ENCODE data around the gene ZNF227.
"Not testable (repeated sequence)": the region's sequence is repeated elsewhere in the genome, so short reads cannot be mapped to it uniquely, and the experiment has no call there.

ZNF227 gene

DNA sequence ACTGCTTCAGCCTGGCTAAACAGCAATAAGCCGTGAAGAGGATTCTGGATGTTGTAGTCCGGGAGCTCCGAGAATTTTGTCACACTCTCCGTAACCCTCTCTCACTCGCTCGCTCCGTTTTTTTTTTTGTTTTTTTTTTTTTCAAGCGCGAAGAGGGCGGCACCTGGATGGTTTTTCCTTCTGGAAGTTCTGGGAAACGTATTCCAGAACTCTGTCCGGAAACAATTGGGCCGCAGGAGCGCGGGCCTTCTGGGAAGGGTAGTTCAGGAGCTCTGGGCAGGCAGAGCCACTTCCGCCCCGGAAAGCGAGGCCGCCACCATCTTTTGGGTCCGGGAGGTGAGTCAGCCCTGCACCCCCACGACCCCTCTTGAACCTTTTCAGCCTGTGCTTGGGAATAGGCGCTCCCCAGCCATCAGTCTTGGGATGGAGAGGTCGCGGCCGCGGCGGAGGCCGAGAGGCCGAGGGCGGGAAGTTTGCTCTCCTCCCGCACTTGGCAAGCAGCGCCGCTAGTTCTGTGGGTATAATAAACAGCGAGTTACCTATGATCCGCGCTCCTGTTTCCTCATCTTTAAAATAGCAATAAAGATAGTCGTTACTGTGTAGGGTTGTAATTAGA is at the start of gene ZNF227:
ZNF227 (plus strand) TSS at position 283 of the 616 bp plus-strand sequence. CDS start 5,261 bp downstream, outside the sequence.
- DNase-seq, result peak; percentile 82

DNA sequence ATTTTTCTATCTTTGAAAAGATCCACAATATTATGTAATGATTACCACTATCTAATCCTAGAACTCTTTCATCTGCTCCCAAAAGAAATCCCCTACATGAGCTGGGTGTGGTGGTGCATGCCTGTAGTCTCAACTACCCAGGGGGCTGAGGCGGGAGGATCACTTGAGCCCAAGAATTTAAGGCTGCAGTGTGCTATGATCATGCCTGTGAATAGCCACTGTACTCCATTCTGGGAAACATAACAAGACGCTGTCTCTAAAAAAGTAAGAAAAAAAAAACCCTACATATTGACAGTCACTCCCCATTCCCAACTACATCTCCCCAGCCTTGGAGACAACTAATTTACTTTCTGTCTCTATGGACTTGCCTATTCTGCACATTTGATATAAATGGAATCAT is 48.5 kb upstream of the ZNF227 start:
- no peak for DNase-seq

DNA sequence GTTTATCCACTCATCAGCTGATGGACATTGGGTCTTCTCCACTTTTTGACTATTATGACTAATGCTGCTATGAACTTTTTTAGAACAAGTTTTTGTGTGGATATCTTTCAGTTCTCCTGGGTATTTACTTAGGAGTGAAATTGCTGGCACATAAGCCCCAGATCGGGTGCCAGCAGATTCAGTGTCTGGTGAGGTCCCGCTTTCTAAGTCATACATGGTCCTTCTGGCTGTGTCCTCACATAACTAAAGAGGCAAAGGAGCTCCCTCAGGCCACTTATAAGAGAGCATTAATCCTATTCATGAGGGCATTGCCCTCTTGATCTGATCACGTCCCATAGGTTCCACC is 48.0 kb upstream of the ZNF227 start:
- no peak for DNase-seq

DNA sequence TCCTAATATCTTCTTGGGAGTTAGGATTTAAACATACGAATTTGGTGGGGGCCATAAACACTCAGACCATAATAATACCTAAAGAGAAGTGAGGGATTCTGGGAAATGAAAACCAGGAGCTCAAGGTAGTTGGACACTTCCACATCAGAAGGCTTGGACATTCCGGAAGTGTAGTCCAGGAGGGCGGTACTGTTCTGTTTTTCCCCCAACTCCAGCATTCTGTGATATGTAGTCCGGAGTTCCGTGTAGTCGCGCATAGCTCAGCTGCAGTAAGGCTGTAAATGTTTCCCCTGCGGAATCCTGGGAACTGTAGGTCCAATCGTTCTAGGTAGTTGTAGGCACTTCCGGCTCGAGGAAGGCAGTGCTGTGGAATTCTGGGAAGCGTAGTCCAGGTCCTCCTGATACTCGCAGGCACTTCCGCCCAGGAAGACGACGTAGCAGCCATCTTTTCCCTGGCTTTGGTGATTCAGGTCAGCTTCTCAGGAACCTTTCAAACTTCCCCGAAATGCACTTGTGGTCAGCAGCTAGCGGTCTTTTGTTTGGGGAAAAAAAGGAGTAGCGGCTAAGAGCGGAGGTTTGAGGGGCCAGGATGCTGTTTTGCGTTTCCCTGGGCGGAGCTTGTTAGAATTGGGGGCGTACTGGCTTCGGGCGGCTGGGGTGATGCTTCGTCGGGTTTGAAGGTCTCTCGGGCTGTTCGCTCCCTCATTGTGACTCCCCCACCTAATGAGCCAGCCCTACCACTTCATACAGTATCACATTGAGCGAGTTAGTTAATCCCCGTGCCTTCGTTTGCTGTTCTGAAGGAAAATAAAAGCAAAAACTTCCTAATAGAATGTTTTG is 47.4 kb upstream of the ZNF227 start, which contains the start of gene ZNF226:
ZNF226 (plus strand) TSS at position 428 of the 840 bp plus-strand sequence. CDS start 4,981 bp downstream, outside the sequence.
- peak; percentile 84 for DNase-seq

DNA sequence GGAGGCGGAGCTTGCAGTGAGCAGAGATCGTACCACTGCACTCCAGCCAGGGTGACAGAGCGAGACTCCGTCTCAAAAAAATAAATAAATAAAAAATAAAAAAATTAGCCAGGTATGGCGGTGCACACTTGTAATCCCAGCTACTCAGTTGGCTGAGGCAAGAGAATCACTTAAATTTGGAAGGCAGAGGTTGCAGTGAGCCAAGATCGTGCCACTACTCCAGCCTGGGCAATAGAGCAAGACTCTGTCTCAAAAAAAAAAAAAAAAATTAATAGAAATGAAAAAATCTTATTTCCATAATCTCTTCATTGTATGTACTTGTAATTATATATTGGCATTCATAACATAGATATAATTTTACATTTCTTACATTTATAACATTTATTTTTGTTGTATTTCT is 41.7 kb upstream of the ZNF227 start:
- DNase-seq, result not testable (repeated sequence)

DNA sequence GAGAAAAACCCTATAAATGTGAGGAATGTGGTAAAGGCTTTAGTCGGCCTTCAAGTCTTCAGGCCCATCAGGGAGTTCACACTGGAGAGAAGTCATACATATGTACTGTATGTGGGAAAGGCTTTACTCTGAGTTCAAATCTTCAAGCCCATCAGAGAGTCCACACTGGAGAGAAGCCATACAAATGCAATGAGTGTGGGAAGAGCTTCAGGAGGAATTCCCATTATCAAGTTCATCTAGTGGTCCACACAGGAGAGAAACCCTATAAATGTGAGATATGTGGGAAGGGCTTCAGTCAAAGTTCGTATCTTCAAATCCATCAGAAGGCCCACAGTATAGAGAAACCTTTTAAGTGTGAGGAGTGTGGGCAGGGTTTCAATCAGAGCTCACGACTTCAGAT is 35.7 kb upstream of the ZNF227 start:
- DNase-seq, result no peak

DNA sequence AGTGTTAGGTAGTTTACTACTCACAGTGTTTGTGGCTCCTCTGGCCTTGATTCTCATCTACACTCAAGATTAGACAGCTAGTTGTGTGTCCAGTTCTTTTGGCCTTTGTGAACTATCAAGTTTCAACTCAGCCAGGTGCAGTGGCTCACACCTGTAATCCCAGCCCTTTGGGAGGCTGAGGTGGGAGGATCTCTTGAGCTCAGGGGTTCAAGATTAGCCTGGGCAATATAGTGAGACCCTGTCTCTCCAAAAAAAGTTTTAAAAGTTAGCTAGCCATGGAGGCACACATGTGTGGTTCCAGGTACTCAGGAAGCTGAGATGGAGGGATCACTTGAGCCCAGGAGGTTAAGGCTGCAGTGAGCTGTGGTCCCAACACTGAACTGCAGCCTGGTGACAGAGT is 31.4 kb upstream of the ZNF227 start:
- DNase-seq, result no peak

DNA sequence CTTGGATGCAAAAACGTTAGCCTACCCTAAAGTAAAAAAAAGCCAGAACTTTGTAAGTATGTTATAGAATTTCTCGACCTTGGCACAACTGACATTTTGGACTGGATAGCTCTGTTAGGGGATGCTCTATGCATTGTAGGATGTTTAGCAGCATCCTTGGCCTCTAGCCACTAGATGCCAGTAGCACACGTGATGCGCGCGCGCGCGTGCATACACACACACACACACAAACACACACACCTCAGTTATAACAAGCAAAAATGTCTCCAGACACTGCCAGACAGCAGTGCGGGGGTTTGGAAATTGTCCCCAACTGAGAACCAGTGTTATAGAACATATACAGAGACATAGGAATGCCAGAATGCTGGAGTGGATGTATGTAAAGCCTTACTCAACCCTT is 30.2 kb upstream of the ZNF227 start:
- no peak for DNase-seq

DNA sequence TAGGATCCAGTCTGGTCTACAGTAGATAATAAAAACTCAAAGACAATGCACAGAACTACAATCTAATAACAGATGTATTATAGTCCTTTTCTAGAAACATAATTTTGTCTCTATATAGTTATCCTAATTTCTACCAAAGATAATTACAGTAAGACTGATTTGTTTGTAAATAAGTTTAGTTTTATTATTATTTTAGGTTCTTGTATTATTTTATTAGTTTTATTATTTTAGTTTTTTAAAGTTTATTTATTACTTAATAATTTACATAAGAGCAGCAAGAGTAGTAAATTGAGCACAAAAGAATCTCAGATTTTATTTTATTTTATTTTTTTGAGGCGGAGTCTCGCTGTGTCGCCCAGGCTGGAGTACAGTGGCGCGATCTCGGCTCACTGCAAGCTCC is 22.3 kb upstream of the ZNF227 start:
- DNase-seq, result no peak

DNA sequence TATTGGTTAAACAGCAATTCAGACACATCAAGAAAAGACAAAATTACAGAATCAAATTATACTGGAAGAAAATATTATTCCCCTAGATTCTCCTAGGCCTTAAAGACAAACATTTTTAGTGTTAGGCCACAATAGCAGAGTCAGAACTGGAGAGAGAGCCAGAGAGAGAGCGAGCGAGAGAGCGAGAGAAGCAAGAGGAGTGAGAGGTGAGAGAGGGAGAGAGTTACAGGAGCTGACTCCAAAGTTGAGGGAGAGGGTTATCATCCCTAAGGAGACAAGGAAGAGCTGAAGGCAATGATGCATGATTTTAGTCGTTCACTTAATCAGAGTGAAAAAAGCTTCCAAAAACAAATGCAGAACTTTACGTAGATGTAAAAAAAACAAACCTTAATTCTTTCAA is 20.2 kb upstream of the ZNF227 start:
- no peak for DNase-seq

DNA sequence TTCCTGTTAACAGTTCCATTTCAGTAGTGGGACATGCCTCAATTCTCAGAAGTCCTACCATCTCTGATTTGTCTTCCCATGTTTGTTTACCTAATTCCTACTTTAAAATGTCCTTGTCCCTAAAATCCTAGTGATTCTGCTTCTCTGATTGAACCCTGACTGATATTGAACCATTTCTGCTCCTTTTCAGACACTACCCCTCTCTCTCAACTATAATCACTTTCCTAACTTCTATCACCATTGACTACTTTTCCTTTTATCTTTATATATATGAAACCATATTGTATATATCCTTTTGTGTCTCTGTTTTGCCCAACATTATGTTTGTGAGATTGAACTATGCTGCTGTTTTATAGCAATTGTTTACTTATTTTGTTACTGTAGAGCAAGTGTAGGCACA is 15.6 kb upstream of the ZNF227 start:
- DNase-seq, result no peak

DNA sequence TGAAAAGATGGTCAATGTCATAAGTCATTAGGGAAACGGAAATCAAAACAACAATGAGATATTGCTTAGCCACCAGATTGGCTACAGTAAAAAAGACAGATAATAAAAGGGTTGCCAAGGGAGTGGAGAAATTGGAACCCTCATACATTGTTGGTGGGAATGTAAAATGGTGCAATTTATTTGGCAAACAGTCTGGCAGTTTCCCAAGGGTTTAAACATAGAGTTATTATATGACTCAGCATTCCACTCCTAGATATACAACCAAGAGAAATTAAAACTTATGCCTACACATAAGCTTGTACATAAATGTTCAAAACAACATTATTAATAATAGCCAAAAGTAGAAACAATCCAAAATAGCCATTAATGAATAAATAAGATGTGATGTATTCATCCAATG is 9.9 kb upstream of the ZNF227 start:
- DNase-seq, result no peak

DNA sequence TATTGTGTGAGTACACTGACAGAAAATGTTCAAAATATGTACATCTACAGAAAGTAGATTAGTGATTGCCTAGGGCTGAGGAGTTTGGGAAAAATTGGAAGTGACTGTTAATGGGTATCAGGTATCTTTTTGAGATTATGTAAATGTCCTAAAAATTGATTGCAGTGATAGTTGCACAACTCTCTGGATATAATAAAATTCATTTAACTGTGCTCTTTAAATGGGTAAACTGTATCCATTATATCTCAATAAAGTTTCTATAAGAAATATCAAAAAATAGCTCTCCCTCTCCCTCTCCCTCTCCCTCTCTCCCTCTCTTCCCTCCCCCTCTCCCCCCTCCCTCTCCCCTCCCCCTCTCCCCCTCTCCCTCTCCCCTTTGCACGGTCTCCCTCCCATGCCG is 9.4 kb upstream of the ZNF227 start:
- DNase-seq, result no peak

DNA sequence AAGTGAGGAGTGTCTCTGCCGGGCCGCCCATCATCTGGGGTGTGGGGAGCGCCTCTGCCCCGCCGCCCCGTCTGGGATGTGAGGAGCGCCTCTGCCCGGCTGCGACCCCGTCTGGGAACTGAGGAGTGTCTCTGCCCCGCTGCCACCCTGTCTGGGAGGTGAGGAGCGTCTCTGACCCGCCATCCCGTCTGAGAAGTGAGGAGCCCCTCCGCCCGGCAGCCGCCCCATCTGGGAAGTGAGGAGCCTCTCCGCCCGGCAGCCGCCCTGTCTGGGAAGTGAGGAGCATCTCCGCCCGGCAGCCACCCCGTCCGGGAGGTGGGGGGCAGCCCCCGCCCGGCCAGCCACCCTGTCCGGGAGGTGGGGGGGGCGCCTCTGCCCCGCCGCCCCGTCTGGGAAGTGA is 8.5 kb upstream of the ZNF227 start:
- DNase-seq, result not testable (repeated sequence)

DNA sequence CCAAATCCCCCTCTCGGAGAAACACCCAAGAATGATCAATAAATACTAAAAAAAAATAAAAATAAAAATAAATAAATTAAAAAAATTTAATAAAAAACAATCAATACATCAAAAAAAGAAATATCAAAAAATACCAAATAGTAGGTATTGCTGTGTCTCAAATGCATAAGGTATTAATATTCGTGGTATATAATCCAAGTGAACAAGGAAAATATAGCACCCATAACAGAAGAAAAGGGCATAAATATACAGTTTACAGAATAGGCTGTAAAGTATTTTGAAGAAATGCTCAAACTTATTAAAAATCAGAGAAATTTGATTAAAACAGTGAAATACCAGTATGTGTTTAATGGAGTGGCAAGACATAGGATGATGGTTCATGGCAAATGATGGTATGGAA is 7.6 kb upstream of the ZNF227 start:
- no peak for DNase-seq

DNA sequence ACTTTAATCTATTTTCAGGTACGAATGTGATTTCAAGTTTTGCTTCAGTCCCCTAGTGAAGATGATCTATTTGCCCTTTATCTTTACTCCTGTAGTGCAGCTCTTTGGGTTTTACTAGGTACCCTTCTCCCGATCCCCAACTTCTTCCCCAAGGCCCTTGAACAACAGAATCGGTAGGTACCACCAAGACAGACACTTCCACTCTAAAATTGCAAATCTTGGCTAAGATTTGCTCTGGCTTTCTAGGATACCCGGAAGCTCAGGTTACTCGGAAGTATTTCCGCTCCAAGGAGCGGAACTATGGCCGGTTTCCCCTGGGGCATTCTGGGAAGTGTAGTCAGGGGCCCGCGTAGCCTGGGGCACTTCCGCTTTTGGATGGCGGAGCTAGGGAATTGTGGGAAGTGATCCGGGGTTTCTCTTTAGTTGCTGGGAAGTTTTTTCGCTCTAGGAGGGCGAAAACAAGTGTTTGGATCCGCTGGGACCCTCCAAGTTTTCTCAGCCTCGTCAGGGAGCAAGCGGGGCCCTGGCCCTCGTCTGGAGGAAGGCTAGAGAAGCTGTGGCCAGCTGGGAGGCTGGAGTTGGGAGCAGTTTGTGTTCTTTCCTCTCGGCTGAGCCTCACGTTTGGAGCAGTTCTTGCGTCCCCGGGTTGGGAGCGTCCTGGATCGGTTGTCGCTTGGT is 5.1 kb upstream of the ZNF227 start:
- DNase-seq, result peak; percentile 76

DNA sequence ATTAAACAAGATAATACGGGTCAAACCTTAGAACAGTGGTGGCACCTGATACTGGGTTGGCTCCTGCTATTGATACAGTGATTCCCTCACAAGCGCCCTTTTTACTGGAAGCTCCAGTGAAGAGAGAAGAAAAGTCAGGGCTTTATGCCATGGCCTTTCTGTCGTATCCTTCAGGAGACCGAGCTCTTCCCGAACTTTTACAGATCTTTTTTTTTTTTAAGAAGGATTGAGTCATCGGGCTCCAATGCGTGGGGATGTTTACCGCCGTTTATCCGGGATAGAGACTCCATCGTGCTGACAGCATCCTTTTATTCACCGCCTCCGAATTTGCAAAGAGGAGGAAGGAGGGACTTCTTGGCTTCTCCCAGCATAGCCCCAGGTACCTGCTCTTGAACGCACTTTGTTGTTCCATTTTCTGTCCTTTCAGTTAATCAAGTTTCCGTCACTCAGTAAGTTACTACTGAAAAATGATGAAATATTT is 574 bp downstream of the ZNF227 start:
- no peak for DNase-seq

DNA sequence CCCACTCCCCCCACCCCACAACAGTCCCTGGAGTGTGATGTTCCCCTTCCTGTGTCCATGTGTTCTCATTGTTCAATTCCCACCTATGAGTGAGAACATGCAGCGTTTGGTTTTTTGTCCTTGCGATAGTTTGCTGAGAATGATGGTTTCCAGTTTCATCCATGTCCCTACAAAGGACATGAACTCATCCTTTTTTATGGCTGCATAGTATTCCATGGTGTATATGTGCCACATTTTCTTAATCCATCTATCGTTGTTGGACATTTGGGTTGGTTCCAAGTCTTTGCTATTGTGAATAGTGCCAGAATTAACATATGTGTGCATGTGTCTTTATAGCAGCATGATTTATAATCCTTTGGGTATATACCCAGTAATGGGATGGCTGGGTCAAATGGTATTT is 7.6 kb downstream of the ZNF227 start:
- not testable (repeated sequence) for DNase-seq

DNA sequence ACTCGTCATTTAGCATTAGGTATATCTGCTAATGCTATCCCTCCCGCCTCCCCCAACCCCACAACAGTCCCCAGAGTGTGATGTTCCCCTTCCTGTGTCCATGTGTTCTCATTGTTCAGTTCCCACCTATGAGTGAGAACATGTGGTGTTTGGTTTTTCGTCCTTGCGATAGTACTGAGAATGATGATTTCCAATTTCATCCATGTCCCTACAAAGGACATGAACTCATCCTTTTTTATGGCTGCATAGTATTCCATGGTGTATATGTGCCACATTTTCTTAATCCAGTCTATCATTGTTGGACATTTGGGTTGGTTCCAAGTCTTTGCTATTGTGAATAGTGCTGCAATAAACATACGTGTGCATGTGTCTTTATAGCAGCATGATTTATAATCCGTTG is 8.4 kb downstream of the ZNF227 start:
- not testable (repeated sequence) for DNase-seq

DNA sequence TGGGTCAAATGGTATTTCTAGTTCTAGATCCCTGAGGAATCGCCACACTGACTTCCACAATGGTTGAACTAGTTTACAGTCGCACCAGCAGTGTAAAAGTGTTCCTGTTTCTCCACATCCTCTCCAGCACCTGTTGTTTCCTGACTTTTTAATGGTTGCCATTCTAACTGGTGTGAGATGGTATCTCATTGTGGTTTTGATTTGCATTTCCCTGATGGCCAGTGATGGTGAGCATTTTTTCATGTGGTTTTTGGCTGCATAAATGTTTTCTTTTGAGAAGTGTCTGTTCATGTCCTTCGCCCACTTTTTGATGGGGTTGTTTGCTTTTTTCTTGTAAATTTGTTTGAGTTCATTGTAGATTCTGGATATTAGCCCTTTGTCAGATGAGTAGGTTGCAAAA is 9.0 kb downstream of the ZNF227 start:
- not testable (repeated sequence) for DNase-seq

DNA sequence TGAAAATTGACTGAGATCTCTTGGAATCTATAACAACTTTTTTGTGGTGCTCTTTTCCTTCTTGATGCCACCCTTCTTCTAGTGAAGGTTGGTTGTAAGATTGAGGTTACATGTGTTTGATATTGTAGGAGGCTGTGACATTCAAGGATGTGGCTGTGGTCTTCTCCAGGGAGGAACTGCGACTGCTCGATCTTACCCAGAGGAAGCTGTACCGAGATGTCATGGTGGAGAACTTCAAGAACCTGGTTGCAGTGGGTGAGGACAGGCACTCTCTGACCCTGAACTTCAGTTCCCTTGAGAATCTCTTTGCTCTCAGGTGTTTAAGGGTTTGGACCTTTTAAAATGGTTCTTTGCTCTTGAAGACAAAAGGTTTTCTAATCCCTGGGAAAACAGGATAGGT is 16.0 kb downstream of the ZNF227 start:
- DNase-seq, result no peak

DNA sequence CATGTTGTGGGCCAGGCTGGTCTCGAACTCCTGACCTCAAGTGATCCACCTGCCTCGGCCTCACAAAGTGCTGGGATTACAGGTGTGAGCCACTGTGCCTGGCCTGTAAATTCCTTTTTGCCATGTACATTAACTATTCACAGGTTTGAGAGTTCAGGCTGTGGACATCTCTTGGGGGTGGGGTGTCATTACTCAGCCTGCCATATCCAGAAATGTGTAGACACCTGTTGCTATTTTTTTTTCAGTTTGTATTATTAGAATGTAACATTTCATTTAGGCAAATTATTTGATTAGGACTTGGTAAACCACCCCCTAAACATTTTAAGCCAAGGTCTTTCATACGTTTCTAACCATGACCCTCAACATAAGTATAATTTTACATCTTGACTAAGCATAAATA is 20.5 kb downstream of the ZNF227 start:
- DNase-seq, result no peak

DNA sequence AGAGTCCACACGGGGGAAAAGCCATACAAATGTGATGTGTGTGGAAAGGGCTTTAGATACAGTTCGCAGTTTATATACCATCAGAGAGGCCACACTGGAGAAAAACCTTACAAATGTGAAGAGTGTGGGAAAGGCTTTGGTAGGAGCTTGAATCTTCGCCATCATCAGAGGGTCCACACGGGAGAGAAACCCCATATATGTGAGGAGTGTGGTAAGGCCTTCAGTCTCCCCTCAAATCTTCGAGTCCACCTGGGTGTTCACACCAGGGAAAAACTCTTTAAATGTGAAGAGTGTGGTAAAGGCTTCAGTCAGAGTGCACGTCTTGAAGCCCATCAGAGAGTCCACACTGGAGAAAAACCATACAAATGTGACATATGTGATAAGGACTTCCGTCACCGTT is 24.1 kb downstream of the ZNF227 start:
- no peak for DNase-seq

DNA sequence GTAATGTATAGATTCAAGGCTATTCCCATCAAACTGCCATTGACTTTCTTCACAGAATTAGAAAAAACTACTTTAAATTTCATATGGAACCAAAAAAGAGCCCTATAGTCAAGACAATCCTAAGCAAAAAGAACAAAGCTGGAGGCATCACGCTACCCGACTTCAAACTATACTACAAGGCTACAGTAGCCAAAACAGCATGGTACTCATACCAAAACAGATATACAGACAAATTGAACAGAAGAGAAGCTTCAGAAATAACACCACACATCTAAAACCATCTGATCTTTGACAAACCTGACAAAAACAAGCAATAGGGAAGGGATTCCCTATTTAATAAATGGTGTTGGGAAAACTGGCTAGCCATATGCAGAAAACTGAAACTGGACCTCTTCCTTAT is 40.0 kb downstream of the ZNF227 start:
- not testable (repeated sequence) for DNase-seq

Data from stimulated activated naive CD4-positive, alpha-beta T cell treated with Interleukin-2 at 50 U/mL for 16 hours (primary cell).